Measurements from ENCODE around the gene TPM1.
"Not testable (repeated sequence)": the region's sequence is repeated elsewhere in the genome, so short reads cannot be mapped to it uniquely, and the experiment has no call there.

TPM1 gene

GRCh38 chr15:63041974-63042876 lies at the start of gene TPM1:
TPM1 (plus strand) TSS chr15:63042747; CDS start chr15:63042830, 83 bp downstream.
- no peak for FAIRE-seq

- FAIRE-seq = no peak
These were observed 49.5 kb upstream of the TPM1 start for GRCh38 chr15:62993066-62993465.

GRCh38 chr15:62993632-62994031 lies 48.9 kb upstream of the TPM1 start:
- not testable (repeated sequence) for FAIRE-seq

- no peak for FAIRE-seq
These were observed 48.1 kb upstream of the TPM1 start for GRCh38 chr15:62994439-62994838.

GRCh38 chr15:62994975-62995681 lies 47.4 kb upstream of the TPM1 start:
- no peak for FAIRE-seq

- FAIRE-seq = no peak
These were observed 45.1 kb upstream of the TPM1 start for GRCh38 chr15:62997441-62997840.

GRCh38 chr15:62998262-62998890 lies 44.2 kb upstream of the TPM1 start:
- FAIRE-seq = no peak

- no peak for FAIRE-seq
These were observed 43.4 kb upstream of the TPM1 start for GRCh38 chr15:62999178-62999577.

- FAIRE-seq = no peak
These were observed 42.5 kb upstream of the TPM1 start for GRCh38 chr15:62999923-63000561.

GRCh38 chr15:63000706-63001105 lies 41.8 kb upstream of the TPM1 start:
- FAIRE-seq = no peak

GRCh38 chr15:63004211-63004610 lies 38.3 kb upstream of the TPM1 start:
- no peak for FAIRE-seq

- no peak for FAIRE-seq
These were observed 36.3 kb upstream of the TPM1 start for GRCh38 chr15:63006032-63006878.

- no peak for FAIRE-seq
These were observed 34.1 kb upstream of the TPM1 start for GRCh38 chr15:63008333-63009049.

GRCh38 chr15:63010386-63010785 lies 32.2 kb upstream of the TPM1 start:
- no peak for FAIRE-seq

- FAIRE-seq = no peak
These were observed 31.4 kb upstream of the TPM1 start for GRCh38 chr15:63010920-63011693.

- FAIRE-seq = no peak
These were observed 30.1 kb upstream of the TPM1 start for GRCh38 chr15:63012444-63012843.

GRCh38 chr15:63013052-63013808 lies 29.3 kb upstream of the TPM1 start:
- FAIRE-seq = no peak

- no peak for FAIRE-seq
These were observed 28.0 kb upstream of the TPM1 start for GRCh38 chr15:63014578-63014977.

- no peak for FAIRE-seq
These were observed 26.9 kb upstream of the TPM1 start for GRCh38 chr15:63015618-63016017.

GRCh38 chr15:63016234-63016633 lies 26.3 kb upstream of the TPM1 start:
- FAIRE-seq = no peak
